COR-L47 (cell line): ENCODE data around the gene THEMIS2.
"Not testable (repeated sequence)": the region's sequence is repeated elsewhere in the genome, so short reads cannot be mapped to it uniquely, and the experiment has no call there.

Source experiments
- DNase-seq: peaks from one replicate; lab custom pipeline; 2025; lab: John Stamatoyannopoulos, UW

THEMIS2 gene

DNA sequence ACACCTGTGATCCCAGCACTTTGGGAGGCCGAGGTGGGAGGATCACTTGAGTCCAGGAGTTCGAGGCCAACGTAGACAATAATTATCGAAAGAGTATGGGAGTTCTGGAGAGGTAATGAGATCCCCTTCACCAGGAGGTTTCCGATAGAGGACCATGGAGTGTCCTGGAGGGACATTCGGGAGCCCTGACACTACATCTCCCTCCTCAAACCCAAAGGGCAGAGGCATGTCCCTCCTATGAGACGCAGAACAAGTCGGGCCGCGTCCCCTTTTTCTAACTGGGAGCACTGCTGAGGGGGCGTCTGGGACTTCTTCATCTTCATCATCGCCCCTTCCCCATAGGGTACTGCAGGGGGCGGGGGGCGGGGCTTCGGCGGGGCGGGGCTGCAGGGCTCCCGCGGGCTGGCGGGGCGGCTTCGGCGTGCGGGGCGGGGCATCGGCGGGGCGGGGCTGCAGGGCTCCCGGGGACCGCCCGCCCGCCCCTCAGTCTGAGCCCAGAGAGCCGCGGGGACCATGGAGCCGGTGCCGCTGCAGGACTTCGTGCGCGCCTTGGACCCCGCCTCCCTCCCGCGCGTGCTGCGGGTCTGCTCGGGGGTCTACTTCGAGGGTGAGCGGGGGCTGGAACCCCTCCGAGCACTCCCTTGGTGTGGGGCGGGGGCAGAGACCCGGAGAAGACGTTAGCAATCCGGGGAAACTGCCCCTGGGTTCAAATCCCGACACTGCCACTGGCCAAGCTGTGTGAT lies at the start of gene THEMIS2:
THEMIS2 (plus strand) TSS at position 486 of the 743 bp plus-strand sequence; CDS start at position 514, 28 bp downstream.
- DNase-seq = no peak

DNA sequence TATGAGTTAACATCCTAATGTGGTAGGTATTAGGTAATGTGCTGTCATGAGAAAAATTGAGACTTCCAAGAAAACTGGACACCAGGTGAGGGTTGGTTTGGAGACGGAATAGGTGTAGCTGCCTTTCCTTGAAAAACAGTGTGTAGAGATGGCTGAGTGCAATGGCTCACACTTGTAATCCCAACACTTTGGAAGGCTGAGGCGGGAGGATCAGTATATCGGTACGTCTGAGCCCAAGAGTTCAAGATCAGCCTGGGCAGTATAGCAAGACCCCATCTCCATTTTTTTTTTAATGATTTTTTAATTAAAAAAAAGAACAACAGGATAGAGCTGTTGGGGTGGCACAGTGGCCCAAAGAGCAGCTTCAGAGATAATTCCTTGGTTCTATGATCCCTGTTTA lies 48.6 kb upstream of the THEMIS2 start:
- DNase-seq = no peak

DNA sequence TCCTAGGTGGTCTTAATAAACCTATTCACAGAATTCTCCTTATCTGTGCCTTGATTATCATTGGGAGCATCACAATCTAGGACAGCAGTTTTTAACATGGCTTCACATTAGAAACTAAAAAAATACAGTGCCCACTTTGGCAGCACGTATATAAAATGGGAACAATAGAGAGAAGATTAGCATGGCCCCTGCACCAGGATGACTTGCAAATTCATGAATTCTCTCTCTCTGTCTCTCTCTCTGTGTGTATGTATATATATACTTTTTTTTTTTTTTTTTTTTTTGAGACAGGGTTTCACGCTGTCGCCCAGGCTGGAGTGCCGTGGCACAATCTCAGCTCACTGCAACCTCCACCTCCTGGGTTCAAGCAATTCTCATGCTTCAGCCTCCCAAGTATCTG lies 47.9 kb upstream of the THEMIS2 start:
- DNase-seq = no peak

- not testable (repeated sequence) for DNase-seq
Observed at GRCh38 chr1:27829339-27829960, 42.9 kb upstream of the THEMIS2 start.

DNA sequence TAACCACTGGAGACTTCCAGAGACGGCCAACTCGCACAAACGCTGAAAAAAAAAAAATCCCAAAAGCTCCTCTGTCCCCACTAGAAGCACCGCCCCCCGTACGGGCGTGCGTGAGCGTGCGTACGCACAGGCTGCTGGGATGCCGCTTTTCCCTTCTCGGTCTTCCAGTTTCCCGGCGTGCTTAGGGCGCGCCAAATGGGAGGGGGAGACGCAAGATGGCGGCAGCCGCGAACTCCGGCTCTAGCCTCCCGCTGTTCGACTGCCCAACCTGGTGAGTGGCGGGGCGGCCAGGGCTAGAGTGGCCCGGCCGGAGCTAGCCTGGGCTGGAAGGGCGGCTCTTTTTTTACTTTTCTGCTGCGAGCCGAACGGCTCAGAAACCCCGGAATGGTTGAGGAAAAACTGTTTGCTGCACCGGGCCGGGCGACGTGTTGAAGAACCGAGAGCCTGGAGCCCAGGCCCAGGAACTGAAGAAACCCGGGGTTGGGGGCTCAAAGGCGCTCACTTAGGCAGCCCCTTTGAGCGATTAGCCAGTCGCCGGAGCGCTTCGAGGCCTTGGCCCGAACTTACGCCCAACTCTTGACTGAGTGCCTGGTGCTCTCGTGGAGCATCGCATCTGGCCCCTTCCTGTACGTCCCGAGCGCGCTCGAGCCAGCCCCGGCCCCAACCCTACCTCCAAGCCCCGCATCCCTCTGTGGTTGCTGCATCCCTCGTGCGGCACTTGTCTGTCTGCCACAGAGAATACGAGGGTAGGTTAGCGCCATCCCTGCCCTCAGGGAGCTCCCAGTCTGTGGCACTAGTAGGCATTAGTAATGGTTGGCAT lies 41.5 kb upstream of the THEMIS2 start, which contains the start of gene PPP1R8:
PPP1R8 (plus strand) TSS at position 162 of the 820 bp plus-strand sequence; CDS start at position 216, 54 bp downstream.
- DNase-seq = peak; percentile 97

GRCh38 chr1:27831568-27832410 lies 40.6 kb upstream of the THEMIS2 start:
- DNase-seq = no peak

DNA sequence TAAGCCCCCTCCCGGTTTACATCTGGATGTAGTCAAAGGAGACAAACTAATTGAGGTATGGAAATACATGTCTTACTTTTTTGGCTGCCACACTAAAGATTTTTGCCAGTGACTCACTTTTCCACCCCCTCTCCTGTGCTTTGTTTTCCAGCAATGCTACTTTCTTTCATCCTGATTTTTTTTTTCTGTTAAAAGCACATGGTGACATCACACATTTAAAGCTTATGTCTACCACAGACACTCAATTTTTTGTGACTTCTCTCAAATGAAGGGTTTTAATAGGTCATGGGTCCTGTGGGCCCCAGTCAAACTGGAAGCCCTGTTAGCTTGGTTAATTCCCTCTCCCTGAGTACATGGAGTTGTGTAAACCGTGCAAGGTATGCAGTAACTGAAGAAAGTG lies 39.6 kb upstream of the THEMIS2 start:
- DNase-seq = no peak

DNA sequence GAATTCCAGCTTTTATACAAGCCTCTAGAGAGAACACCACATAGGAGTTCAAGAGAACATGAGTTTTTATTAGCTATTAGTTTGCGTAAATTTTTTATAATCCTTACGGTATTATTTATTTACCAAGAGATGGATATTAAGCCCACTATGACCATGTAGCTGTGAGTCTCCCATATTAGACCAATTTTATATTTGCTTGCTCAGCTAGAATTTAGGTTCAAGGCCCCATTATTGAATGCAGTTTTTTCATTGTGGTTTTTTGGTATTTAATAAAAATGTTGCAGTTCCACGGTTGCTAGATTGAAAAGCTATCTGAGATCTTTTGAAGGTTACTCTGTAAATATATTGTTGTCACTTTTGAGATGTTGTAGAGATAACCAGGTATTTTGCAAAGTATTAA lies 38.9 kb upstream of the THEMIS2 start:
- no peak for DNase-seq

GRCh38 chr1:27835046-27835445 lies 37.3 kb upstream of the THEMIS2 start:
- DNase-seq = no peak

GRCh38 chr1:27835501-27835900 lies 36.8 kb upstream of the THEMIS2 start:
- no peak for DNase-seq

DNA sequence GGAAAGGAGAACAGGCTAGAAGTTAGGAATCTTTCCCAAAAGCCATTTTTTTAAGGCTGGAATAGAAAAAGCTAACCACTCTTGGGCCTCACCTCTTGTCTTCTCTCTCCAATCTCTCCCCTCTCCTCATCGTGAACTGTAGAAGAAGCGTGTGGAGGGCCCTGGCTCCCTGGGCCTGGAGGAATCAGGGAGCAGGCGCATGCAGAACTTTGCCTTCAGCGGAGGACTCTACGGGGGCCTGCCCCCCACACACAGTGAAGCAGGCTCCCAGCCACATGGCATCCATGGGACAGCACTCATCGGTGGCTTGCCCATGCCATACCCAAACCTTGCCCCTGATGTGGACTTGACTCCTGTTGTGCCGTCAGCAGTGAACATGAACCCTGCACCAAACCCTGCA lies 22.4 kb upstream of the THEMIS2 start:
- no peak for DNase-seq

DNA sequence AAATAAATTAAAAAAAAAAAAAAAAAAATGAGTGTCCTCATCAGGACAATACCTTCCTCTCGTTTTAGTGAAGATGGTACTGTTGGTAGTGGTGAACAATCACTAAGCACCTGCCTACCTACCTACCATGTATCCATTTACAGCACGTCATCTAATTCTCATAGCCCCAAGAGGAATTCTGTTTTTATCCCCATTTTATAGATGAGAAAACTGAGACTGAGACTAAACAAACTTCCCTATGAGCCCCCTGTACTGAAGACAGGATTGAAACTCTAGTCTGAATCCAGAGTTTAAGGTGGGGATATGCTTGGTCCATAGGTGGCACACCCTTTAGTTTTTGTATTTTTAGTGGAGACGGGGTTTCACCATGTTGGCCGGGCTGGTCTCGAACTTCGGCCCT lies 17.3 kb upstream of the THEMIS2 start:
- DNase-seq = no peak

DNA sequence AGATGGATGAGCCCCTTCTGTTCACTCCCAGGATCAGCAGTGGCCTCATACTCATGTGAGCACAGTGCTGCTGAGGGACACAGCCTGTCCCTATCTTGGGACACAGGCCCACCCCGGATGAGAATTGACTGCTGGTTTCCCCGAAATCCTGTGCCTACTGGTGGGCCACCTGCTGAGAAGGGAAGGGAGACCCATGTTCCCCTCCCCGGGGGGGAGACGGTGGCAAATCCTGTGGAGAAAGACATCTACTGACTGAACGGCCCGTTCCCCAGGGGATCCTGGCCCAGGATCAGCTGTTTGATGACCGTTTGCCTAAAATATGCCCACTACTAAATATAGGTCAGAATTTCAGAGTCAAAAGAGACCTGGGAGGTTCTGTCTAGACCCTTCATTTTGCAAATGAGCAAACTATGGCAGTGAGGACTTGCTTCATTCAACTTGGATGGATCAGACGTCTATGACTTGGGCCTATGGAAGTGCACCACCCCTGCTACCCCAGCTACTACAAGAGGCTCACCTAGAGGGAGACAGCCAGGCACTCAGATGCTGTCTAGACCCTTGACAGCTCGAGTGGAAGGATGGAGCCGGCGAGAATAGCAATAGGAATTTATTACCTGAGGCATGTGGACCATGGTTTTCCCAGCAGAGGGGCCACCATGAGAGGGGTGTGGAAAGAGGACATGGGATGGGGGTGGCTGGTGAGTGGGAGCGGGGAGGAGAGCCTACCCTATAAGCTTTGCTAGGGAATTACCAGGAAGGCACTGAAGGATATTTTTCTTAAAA lies 15.6 kb upstream of the THEMIS2 start:
- DNase-seq = no peak

DNA sequence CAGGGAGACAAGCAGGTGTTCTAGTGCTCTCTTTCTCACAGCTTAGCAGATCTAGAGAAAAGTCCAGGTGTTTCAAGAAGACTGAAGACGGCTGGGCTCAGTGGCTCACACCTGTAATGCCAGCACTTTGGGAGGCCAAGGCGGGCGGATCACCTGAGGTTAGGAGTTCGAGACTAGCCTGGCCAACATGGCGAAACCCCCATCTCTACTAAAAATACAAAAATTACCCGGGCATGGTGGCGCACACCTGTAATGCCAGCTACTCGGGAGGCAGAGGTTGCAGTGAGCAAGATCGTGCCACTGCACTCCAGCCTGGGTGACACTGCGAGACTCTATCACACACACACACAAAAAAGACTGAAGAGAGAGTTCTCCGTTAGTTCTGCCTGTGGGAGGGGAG lies 14.8 kb upstream of the THEMIS2 start:
- DNase-seq = not testable (repeated sequence)

DNA sequence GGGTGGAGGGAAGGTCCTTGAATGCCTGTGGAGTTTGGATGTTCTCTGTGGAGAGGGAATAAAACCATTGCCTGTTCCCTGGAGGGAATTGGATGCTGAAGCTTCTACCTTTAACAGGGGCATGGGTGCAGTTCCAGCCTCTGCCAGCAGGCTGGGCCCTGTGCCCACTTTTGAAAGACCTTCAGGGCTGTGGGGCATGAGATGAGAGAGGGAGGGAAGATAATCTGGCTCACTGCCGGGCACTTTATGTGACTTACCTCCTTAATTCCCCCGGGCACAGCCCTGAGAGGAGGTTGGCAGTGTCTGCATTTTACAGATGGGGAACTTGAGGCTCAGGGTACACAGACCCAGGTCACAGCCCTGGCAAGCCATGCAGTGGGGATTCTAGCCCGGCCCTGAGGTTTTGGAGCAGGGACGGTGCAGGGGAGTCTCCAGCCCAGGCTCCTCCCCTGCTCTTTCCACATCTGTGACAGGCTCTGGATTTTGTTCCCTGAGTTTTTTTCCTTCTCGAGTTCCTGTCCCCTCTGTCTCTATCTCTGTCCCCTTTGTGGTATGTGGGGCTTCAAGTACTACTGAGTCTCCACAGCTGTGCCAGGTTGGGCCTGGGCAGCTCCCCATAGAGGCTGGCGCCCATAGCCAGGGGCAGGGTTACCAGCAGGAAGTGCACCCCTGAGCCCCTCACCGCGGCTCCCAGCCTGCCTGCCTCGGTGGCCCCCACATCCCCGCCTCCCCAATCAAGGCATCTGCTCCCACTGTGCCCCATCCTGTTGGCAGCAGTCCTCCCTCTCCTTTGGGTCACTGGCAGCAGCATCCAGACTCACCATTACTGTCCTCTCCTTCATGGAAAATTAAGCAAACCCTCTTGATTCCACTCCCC lies 14.0 kb upstream of the THEMIS2 start:
- peak; percentile 61 for DNase-seq

GRCh38 chr1:27858949-27859576 lies 13.3 kb upstream of the THEMIS2 start:
- DNase-seq = no peak

- no peak for DNase-seq
Observed at GRCh38 chr1:27861436-27861835, 10.9 kb upstream of the THEMIS2 start.

- DNase-seq = no peak
Observed at GRCh38 chr1:27862004-27862403, 10.3 kb upstream of the THEMIS2 start.
